Measurements from ENCODE around the gene CNKSR2.
"Not testable (repeated sequence)": the region's sequence is repeated elsewhere in the genome, so short reads cannot be mapped to it uniquely, and the experiment has no call there.

The CNKSR2 gene

GRCh38 chrX:21481761-21482160 lies 107.5 kb downstream of the CNKSR2 start:
- H3F3A ChIP-seq (ENCODE audit: insufficient read depth) = no peaks in the 10 kb centered on the region
- no peak overlapping the region for H3K4me2 ChIP-seq (ENCODE audit: low read depth, low read length, poor library complexity, severe bottlenecking)
- H3K27me3 ChIP-seq (ENCODE audit: low read length) = no peaks in the 10 kb centered on the region
- H3K4me3 ChIP-seq (ENCODE audit: insufficient read depth, low read length, poor library complexity, severe bottlenecking) = no peak overlapping the region
- no peak for TF ChIP-seq EZH2phosphoT487 (conservative IDR thresholded peaks at IDR 0.05; ENCODE audit: low read length)
- TF ChIP-seq, protein P1, sequence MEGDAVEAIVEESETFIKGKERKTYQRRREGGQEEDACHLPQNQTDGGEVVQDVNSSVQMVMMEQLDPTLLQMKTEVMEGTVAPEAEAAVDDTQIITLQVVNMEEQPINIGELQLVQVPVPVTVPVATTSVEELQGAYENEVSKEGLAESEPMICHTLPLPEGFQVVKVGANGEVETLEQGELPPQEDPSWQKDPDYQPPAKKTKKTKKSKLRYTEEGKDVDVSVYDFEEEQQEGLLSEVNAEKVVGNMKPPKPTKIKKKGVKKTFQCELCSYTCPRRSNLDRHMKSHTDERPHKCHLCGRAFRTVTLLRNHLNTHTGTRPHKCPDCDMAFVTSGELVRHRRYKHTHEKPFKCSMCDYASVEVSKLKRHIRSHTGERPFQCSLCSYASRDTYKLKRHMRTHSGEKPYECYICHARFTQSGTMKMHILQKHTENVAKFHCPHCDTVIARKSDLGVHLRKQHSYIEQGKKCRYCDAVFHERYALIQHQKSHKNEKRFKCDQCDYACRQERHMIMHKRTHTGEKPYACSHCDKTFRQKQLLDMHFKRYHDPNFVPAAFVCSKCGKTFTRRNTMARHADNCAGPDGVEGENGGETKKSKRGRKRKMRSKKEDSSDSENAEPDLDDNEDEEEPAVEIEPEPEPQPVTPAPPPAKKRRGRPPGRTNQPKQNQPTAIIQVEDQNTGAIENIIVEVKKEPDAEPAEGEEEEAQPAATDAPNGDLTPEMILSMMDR (IDR thresholded peaks at IDR 0.05; ENCODE audit: insufficient read depth, low read length, poor library complexity, severe bottlenecking) = no peak
- H4K20me1 ChIP-seq (ENCODE audit: low read depth, low read length) = no peaks in the 10 kb centered on the region
- no peak overlapping the region for H3K9ac ChIP-seq (ENCODE audit: low read length)
- no peaks in the 10 kb centered on the region for H3K9me2 ChIP-seq (replicated peaks; ENCODE audit: insufficient read depth, low read length)
- H2AFZ ChIP-seq (ENCODE audit: low read depth, low read length, severe bottlenecking) = no peak overlapping the region
- H3K36me3 ChIP-seq (ENCODE audit: low read length) = no peaks in the 10 kb centered on the region
- H3K27ac ChIP-seq (ENCODE audit: low read depth, low read length) = no peak overlapping the region
- no peaks in the 10 kb centered on the region for H3K79me2 ChIP-seq (ENCODE audit: insufficient read depth, low read length)
- no peaks in the 10 kb centered on the region for H3K9me3 ChIP-seq (ENCODE audit: insufficient read depth, low read length)

GRCh38 chrX:21484051-21484450 lies 109.8 kb downstream of the CNKSR2 start:
- H3F3A ChIP-seq (ENCODE audit: insufficient read depth); H3K9me3 ChIP-seq (ENCODE audit: insufficient read depth, low read length); H2AFZ ChIP-seq (ENCODE audit: low read depth, low read length, severe bottlenecking); H3K36me3 ChIP-seq (ENCODE audit: low read length); H3K79me2 ChIP-seq (ENCODE audit: insufficient read depth, low read length); H3K27ac ChIP-seq (ENCODE audit: low read depth, low read length); H3K9me2 ChIP-seq (replicated peaks; ENCODE audit: insufficient read depth, low read length); H4K20me1 ChIP-seq (ENCODE audit: low read depth, low read length); H3K27me3 ChIP-seq (ENCODE audit: low read length); H3K4me3 ChIP-seq (ENCODE audit: insufficient read depth, low read length, poor library complexity, severe bottlenecking); H3K9ac ChIP-seq (ENCODE audit: low read length); H3K4me2 ChIP-seq (ENCODE audit: low read depth, low read length, poor library complexity, severe bottlenecking): not testable (repeated sequence)

- TF ChIP-seq, protein P1 (IDR thresholded peaks at IDR 0.05; ENCODE audit: insufficient read depth, low read length, poor library complexity, severe bottlenecking) = no peak
- TF ChIP-seq EZH2phosphoT487 (conservative IDR thresholded peaks at IDR 0.05; ENCODE audit: low read length) = no peak
- no peaks in the 10 kb centered on the region for H3K79me2 ChIP-seq (ENCODE audit: insufficient read depth, low read length)
- no peak overlapping the region for H3K27ac ChIP-seq (ENCODE audit: low read depth, low read length)
- no peaks in the 10 kb centered on the region for H3F3A ChIP-seq (ENCODE audit: insufficient read depth)
- H3K36me3 ChIP-seq (ENCODE audit: low read length) = no peaks in the 10 kb centered on the region
- H3K4me2 ChIP-seq (ENCODE audit: low read depth, low read length, poor library complexity, severe bottlenecking) = no peak overlapping the region
- H3K9me2 ChIP-seq (replicated peaks; ENCODE audit: insufficient read depth, low read length) = no peaks in the 10 kb centered on the region
- no peak overlapping the region for H3K9ac ChIP-seq (ENCODE audit: low read length)
- H3K27me3 ChIP-seq (ENCODE audit: low read length) = no peaks in the 10 kb centered on the region
- no peaks in the 10 kb centered on the region for H3K9me3 ChIP-seq (ENCODE audit: insufficient read depth, low read length)
- H4K20me1 ChIP-seq (ENCODE audit: low read depth, low read length) = no peaks in the 10 kb centered on the region
- no peak overlapping the region for H3K4me3 ChIP-seq (ENCODE audit: insufficient read depth, low read length, poor library complexity, severe bottlenecking)
- H2AFZ ChIP-seq (ENCODE audit: low read depth, low read length, severe bottlenecking) = no peak overlapping the region
Observed at GRCh38 chrX:21487832-21488231, 113.6 kb downstream of the CNKSR2 start.

DNA sequence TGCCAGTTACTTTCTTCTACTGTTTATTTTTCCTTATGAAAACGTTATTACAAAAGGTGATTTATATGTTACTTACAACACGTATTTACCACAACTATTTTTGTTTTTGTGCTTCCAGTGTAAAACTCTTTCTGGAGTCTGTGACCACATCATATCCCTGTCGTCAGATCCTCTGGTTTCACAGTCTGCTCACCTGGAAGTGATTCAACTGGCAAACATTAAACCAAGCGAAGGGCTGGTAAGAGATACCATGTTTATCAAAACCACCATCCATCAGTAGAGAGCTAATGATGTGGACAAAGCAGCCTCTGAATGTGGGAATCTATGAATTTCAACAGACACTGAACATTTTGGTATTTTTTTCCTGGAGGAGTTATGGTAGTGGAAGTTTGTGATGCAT lies 116.1 kb downstream of the CNKSR2 start:
- no peak overlapping the region for H3K4me2 ChIP-seq (ENCODE audit: low read depth, low read length, poor library complexity, severe bottlenecking)
- H4K20me1 ChIP-seq (ENCODE audit: low read depth, low read length) = no peaks in the 10 kb centered on the region
- no peak for TF ChIP-seq EZH2phosphoT487 (conservative IDR thresholded peaks at IDR 0.05; ENCODE audit: low read length)
- TF ChIP-seq, protein P1 (IDR thresholded peaks at IDR 0.05; ENCODE audit: insufficient read depth, low read length, poor library complexity, severe bottlenecking) = no peak
- H3K36me3 ChIP-seq (ENCODE audit: low read length) = no peaks in the 10 kb centered on the region
- no peaks in the 10 kb centered on the region for H3K9me3 ChIP-seq (ENCODE audit: insufficient read depth, low read length)
- no peak overlapping the region for H3K4me3 ChIP-seq (ENCODE audit: insufficient read depth, low read length, poor library complexity, severe bottlenecking)
- H3K27me3 ChIP-seq (ENCODE audit: low read length) = no peaks in the 10 kb centered on the region
- H2AFZ ChIP-seq (ENCODE audit: low read depth, low read length, severe bottlenecking) = no peak overlapping the region
- H3K79me2 ChIP-seq (ENCODE audit: insufficient read depth, low read length) = no peaks in the 10 kb centered on the region
- H3K9me2 ChIP-seq (replicated peaks; ENCODE audit: insufficient read depth, low read length) = no peaks in the 10 kb centered on the region
- no peak overlapping the region for H3K9ac ChIP-seq (ENCODE audit: low read length)
- H3F3A ChIP-seq (ENCODE audit: insufficient read depth) = no peaks in the 10 kb centered on the region
- H3K27ac ChIP-seq (ENCODE audit: low read depth, low read length) = no peak overlapping the region

All from SU-DHL-6 (cell line).